ENCODE data around the gene PRRT1B. TPM values are rescaled to one million over a fixed set of nuclear protein-coding genes. Genes with fewer than 3 reads are reported as not detected.

The PRRT1B gene
- total and polyA plus RNA-seq, 2 donors from 2014 or later = 1.0 TPM; not detected in 1

GRCh38 chr9:131593091-131593820 is 47.9 kb downstream of the PRRT1B start:
- no peaks in the 10 kb centered on the region for H3K4me1 ChIP-seq (ENCODE audit: control insufficient read depth in 2 of 3, insufficient read depth in 2 of 3, low read depth in 1 of 3, low read length in 3 of 3)
- DNase-seq = no peak
- no peak overlapping the region for H3K4me3 ChIP-seq (ENCODE audit: low read length in 3 of 3)
- FAIRE-seq = no peak
- no peaks in the 10 kb centered on the region for H3K27me3 ChIP-seq (ENCODE audit: control insufficient read depth, insufficient read depth, low read length)
- H3K9me3 ChIP-seq (ENCODE audit: control insufficient read depth in 2 of 3, insufficient read depth in 1 of 3, low read length in 3 of 3) = no peaks in the 10 kb centered on the region
- H3K27ac ChIP-seq (ENCODE audit: low read depth in 2 of 2, low read length in 2 of 2) = no peak overlapping the region
- TF ChIP-seq, protein P1, sequence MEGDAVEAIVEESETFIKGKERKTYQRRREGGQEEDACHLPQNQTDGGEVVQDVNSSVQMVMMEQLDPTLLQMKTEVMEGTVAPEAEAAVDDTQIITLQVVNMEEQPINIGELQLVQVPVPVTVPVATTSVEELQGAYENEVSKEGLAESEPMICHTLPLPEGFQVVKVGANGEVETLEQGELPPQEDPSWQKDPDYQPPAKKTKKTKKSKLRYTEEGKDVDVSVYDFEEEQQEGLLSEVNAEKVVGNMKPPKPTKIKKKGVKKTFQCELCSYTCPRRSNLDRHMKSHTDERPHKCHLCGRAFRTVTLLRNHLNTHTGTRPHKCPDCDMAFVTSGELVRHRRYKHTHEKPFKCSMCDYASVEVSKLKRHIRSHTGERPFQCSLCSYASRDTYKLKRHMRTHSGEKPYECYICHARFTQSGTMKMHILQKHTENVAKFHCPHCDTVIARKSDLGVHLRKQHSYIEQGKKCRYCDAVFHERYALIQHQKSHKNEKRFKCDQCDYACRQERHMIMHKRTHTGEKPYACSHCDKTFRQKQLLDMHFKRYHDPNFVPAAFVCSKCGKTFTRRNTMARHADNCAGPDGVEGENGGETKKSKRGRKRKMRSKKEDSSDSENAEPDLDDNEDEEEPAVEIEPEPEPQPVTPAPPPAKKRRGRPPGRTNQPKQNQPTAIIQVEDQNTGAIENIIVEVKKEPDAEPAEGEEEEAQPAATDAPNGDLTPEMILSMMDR (IDR thresholded peaks at IDR 0.05; ENCODE audit: borderline replicate concordance, extremely low read depth, insufficient read depth) = no peak
- intact Hi-C loops (cut with DNase I) = no loop called here
- H3K36me3 ChIP-seq (ENCODE audit: control insufficient read depth in 2 of 3, insufficient read depth in 3 of 3, low read length in 3 of 3) = peaks cover 0 to 47% (median 23%) of the 10 kb centered on the region in 3 donors
- H3K9ac ChIP-seq (ENCODE audit: low read length in 3 of 3) = no peak overlapping the region

GRCh38 chr9:131593936-131594665 is 48.8 kb downstream of the PRRT1B start:
- Histone ChIP-seq H3K4me3 (ENCODE audit: low read length in 3 of 3) (no peak overlapping the region), H3K27ac (ENCODE audit: low read depth in 2 of 2, low read length in 2 of 2) (no peak overlapping the region), H3K9me3 (ENCODE audit: control insufficient read depth in 2 of 3, insufficient read depth in 1 of 3, low read length in 3 of 3) (no peaks in the 10 kb centered on the region), H3K9ac (ENCODE audit: low read length in 3 of 3) (no peak overlapping the region), H3K36me3 (ENCODE audit: control insufficient read depth in 2 of 3, insufficient read depth in 3 of 3, low read length in 3 of 3) (peaks cover 0 to 46% (median 20%) of the 10 kb centered on the region in 3 donors), H3K27me3 (ENCODE audit: control insufficient read depth, insufficient read depth, low read length) (no peaks in the 10 kb centered on the region), H3K4me1 (ENCODE audit: control insufficient read depth in 2 of 3, insufficient read depth in 2 of 3, low read depth in 1 of 3, low read length in 3 of 3) (no peaks in the 10 kb centered on the region)
- FAIRE-seq = no peak
- TF ChIP-seq, protein P1 (IDR thresholded peaks at IDR 0.05; ENCODE audit: borderline replicate concordance, extremely low read depth, insufficient read depth) = no peak
- intact Hi-C loops (cut with DNase I) = no loop called here
- no peak for DNase-seq

- H3K27ac ChIP-seq (ENCODE audit: low read depth in 2 of 2, low read length in 2 of 2) = no peak overlapping the region
- DNase-seq (no peak), FAIRE-seq (no peak)
- peaks cover 0 to 49% (median 22%) of the 10 kb centered on the region in 3 donors for H3K36me3 ChIP-seq (ENCODE audit: control insufficient read depth in 2 of 3, insufficient read depth in 3 of 3, low read length in 3 of 3)
- no peaks in the 10 kb centered on the region for H3K4me1 ChIP-seq (ENCODE audit: control insufficient read depth in 2 of 3, insufficient read depth in 2 of 3, low read depth in 1 of 3, low read length in 3 of 3)
- H3K4me3 ChIP-seq (ENCODE audit: low read length in 3 of 3) = no peak overlapping the region
- TF ChIP-seq, protein P1 (IDR thresholded peaks at IDR 0.05; ENCODE audit: borderline replicate concordance, extremely low read depth, insufficient read depth) = no peak
- H3K9me3 ChIP-seq (ENCODE audit: control insufficient read depth in 2 of 3, insufficient read depth in 1 of 3, low read length in 3 of 3) = no peaks in the 10 kb centered on the region
- intact Hi-C loops (cut with DNase I) = no loop called here
- H3K27me3 ChIP-seq (ENCODE audit: control insufficient read depth, insufficient read depth, low read length) = no peaks in the 10 kb centered on the region
- no peak overlapping the region for H3K9ac ChIP-seq (ENCODE audit: low read length in 3 of 3)
These were observed 49.8 kb downstream of the PRRT1B start for GRCh38 chr9:131594906-131595665.

Measured in kidney (tissue), 14 donors.